ENCODE data around the gene PTPN3.
A peak's percentile ranks its signal among the peaks of the same experiment; 100 is the strongest.
"Not testable (repeated sequence)": the region's sequence is repeated elsewhere in the genome, so short reads cannot be mapped to it uniquely, and the experiment has no call there.

PTPN3 gene

GRCh38 chr9:109498195-109499092 is at the start of gene PTPN3:
Gene PTPN3 (minus strand): TSS chr9:109498307. CDS start chr9:109463434, 34,873 bp downstream.
- no peak for DNase-seq (ENCODE audit: low read depth in 3 of 3, low spot score in 1 of 3)

- not testable (repeated sequence) for DNase-seq (ENCODE audit: low read depth in 3 of 3, low spot score in 1 of 3)
These were observed 46.8 kb upstream of the PTPN3 start for GRCh38 chr9:109544954-109545353.

- no peak for DNase-seq (ENCODE audit: low read depth in 3 of 3, low spot score in 1 of 3)
These were observed 44.8 kb upstream of the PTPN3 start for GRCh38 chr9:109542922-109543321.

GRCh38 chr9:109538346-109538745 is 40.2 kb upstream of the PTPN3 start:
- DNase-seq (ENCODE audit: low read depth in 3 of 3, low spot score in 1 of 3): no peak

GRCh38 chr9:109537288-109537687 is 39.2 kb upstream of the PTPN3 start:
- DNase-seq (ENCODE audit: low read depth in 3 of 3, low spot score in 1 of 3): no peak

- no peak for DNase-seq (ENCODE audit: low read depth in 3 of 3, low spot score in 1 of 3)
These were observed 38.8 kb upstream of the PTPN3 start for GRCh38 chr9:109536859-109537258.

- DNase-seq (ENCODE audit: low read depth in 3 of 3, low spot score in 1 of 3): no peak
These were observed 37.3 kb upstream of the PTPN3 start for GRCh38 chr9:109535365-109535764.

GRCh38 chr9:109534151-109534550 is 36.0 kb upstream of the PTPN3 start:
- no peak for DNase-seq (ENCODE audit: low read depth in 3 of 3, low spot score in 1 of 3)

- not testable (repeated sequence) for DNase-seq (ENCODE audit: low read depth in 3 of 3, low spot score in 1 of 3)
These were observed 34.5 kb upstream of the PTPN3 start for GRCh38 chr9:109532652-109533051.

- no peak for DNase-seq (ENCODE audit: low read depth in 3 of 3, low spot score in 1 of 3)
These were observed 24.0 kb upstream of the PTPN3 start for GRCh38 chr9:109522106-109522505.

- DNase-seq (ENCODE audit: low read depth in 3 of 3, low spot score in 1 of 3): peak in 1 of 3 donors; percentile 5
These were observed 22.5 kb upstream of the PTPN3 start for GRCh38 chr9:109520475-109521132.

GRCh38 chr9:109519366-109519765 is 21.3 kb upstream of the PTPN3 start:
- no peak for DNase-seq (ENCODE audit: low read depth in 3 of 3, low spot score in 1 of 3)

- DNase-seq (ENCODE audit: low read depth in 3 of 3, low spot score in 1 of 3): no peak
These were observed 20.7 kb upstream of the PTPN3 start for GRCh38 chr9:109518621-109519335.

GRCh38 chr9:109517901-109518377 is 19.8 kb upstream of the PTPN3 start:
- no peak for DNase-seq (ENCODE audit: low read depth in 3 of 3, low spot score in 1 of 3)

- DNase-seq (ENCODE audit: low read depth in 3 of 3, low spot score in 1 of 3): no peak
These were observed 15.8 kb upstream of the PTPN3 start for GRCh38 chr9:109513871-109514270.

- DNase-seq (ENCODE audit: low read depth in 3 of 3, low spot score in 1 of 3): no peak
These were observed 14.2 kb upstream of the PTPN3 start for GRCh38 chr9:109512170-109512756.

- no peak for DNase-seq (ENCODE audit: low read depth in 3 of 3, low spot score in 1 of 3)
These were observed 12.4 kb upstream of the PTPN3 start for GRCh38 chr9:109510506-109510905.

GRCh38 chr9:109510042-109510441 is 11.9 kb upstream of the PTPN3 start:
- DNase-seq (ENCODE audit: low read depth in 3 of 3, low spot score in 1 of 3): not testable (repeated sequence)

GRCh38 chr9:109509611-109510010 is 11.5 kb upstream of the PTPN3 start:
- no peak for DNase-seq (ENCODE audit: low read depth in 3 of 3, low spot score in 1 of 3)

- no peak for DNase-seq (ENCODE audit: low read depth in 3 of 3, low spot score in 1 of 3)
These were observed 9.3 kb upstream of the PTPN3 start for GRCh38 chr9:109507421-109507838.

- DNase-seq (ENCODE audit: low read depth in 3 of 3, low spot score in 1 of 3): no peak
These were observed 8.1 kb upstream of the PTPN3 start for GRCh38 chr9:109506097-109506712.
